GM12878 (cell line): ENCODE measurements around the gene B3GNT7. TPM values are rescaled to one million over a fixed set of nuclear protein-coding genes. Genes with fewer than 3 reads are reported as not detected.

ENCODE experiments used
- ATAC-seq: fragments of 200-7000 bp; cut with Tn5 transposase; 3 replicates; pipeline ENCODE4 v1.9.1; 2020; ENCODE audit warnings: mild to moderate bottlenecking, moderate library complexity
- Bru-seq: library from RNA; stranded (reverse); fragments of 400-500 nt; gene quantifications from one replicate; lab custom pipeline; 2021; lab: Mats Ljungman, UMichigan
- BruChase-seq, 2 experiments: library from RNA; stranded (reverse); fragments of 400-500 nt; gene quantifications; one replicate each; lab custom pipeline; 2021; lab: Mats Ljungman, UMichigan
- BruUV-seq: library from RNA; stranded (reverse); fragments of 400-500 nt; replicated peaks from 2 replicates; lab custom pipeline; 2021; lab: Mats Ljungman, UMichigan
- CTCF ChIA-PET: fragments of 300-600 bp; sonication (Branson Sonifier 250); formaldehyde crosslinking; extraction: SDS; loops from one replicate; lab custom pipeline; 2021; ENCODE audit warnings: inconsistent platforms; lab: Yijun Ruan, JAX
- POLR2A ChIA-PET: fragments of 350-600 bp; formaldehyde crosslinking; extraction: SDS; loops from one replicate; lab custom pipeline; 2021; ENCODE audit warnings: inconsistent platforms; lab: Charles Lee
- RAD21 ChIA-PET: fragments of 300-600 bp; sonication (Branson Sonifier 250); formaldehyde crosslinking; loops from one replicate; lab custom pipeline; 2023; ENCODE audit warnings: antibody characterized with exemption; ENCODE audit not compliant: unreplicated experiment; lab: Charles Lee
- SMC1A ChIA-PET: fragments of 300-600 bp; sonication (Branson Sonifier 250); formaldehyde crosslinking; loops from one replicate; lab custom pipeline; 2023; ENCODE audit not compliant: unreplicated experiment, uncharacterized antibody; lab: Charles Lee
- DNase-seq: peaks from one replicate; pipeline ENCODE4 v3.0.0-alpha.2; 2011; ENCODE audit warnings: low read depth, low spot score
- FAIRE-seq: peaks from 3 replicates; lab custom pipeline; 2011; peaks lifted over from hg19 to GRCh38; lab: Jason Lieb, UNC
- H2AFZ ChIP-seq: 2 replicates; pipeline ENCODE4 v1.6.0; 2011; ENCODE audit warnings: low read depth, low read length, control low read depth; ENCODE audit not compliant: control insufficient read depth
- H3K27ac ChIP-seq: 2 replicates; pipeline ENCODE4 v1.5.1; 2011; ENCODE audit warnings: control low read depth; ENCODE audit not compliant: control insufficient read depth, insufficient read depth
- H3K27me3 ChIP-seq, 2 experiments: replicated peaks in 1 of 2; 2 replicates each; pipeline versions ENCODE4 v1.6.0 to v1.6.1; 2011; ENCODE audit warnings: low read length in 1 of 2; ENCODE audit not compliant: control insufficient read depth in 2 of 2, insufficient read depth in 2 of 2
- H3K36me3 ChIP-seq, 2 experiments: 2 replicates each; pipeline ENCODE4 v1.5.1; 2011; ENCODE audit warnings: low read length in 1 of 2; ENCODE audit not compliant: control insufficient read depth in 2 of 2, insufficient read depth in 2 of 2
- H3K4me1 ChIP-seq: 2 replicates; pipeline ENCODE4 v1.6.1; 2011; ENCODE audit warnings: mild to moderate bottlenecking, low read length, moderate library complexity, mixed read lengths; ENCODE audit not compliant: control insufficient read depth, insufficient read depth
- H3K4me2 ChIP-seq: 2 replicates; pipeline ENCODE4 v1.6.0; 2011; ENCODE audit warnings: control low read depth; ENCODE audit not compliant: control insufficient read depth, insufficient read depth
- H3K4me3 ChIP-seq: fragments of 200-600 bp; sonication (generic); 2 replicates; pipeline ENCODE4 v1.5.1; 2016
- H3K79me2 ChIP-seq: 2 replicates; pipeline ENCODE4 v1.6.0; 2011; ENCODE audit warnings: low read length; ENCODE audit not compliant: control insufficient read depth, insufficient read depth
- H3K9ac ChIP-seq: 2 replicates; pipeline ENCODE4 v1.8.0; 2011; ENCODE audit warnings: low read length, control low read depth, mixed read lengths; ENCODE audit not compliant: control insufficient read depth, insufficient read depth
- H3K9me3 ChIP-seq: replicated peaks from 3 replicates; pipeline ENCODE4 v1.5.1; 2011; ENCODE audit warnings: mild to moderate bottlenecking, low read length; ENCODE audit not compliant: control insufficient read depth, insufficient read depth
- H4K20me1 ChIP-seq: 2 replicates; pipeline ENCODE4 v1.6.0; 2011; ENCODE audit not compliant: control insufficient read depth, insufficient read depth
- CHD2 ChIP-seq: IDR thresholded peaks from 2 replicates; pipeline ENCODE4 v1.6.1; 2011; ENCODE audit warnings: low read depth, low read length, improper control_type of control experiment, borderline replicate concordance
- GATAD2B ChIP-seq: fragments of 450-650 bp; conservative IDR thresholded peaks from 2 replicates; pipeline ENCODE4 v1.6.1; 2017; ENCODE audit warnings: low read depth, mild to moderate bottlenecking, moderate library complexity
- IKZF1 ChIP-seq: fragments of 450-650 bp; conservative IDR thresholded peaks from 2 replicates; pipeline ENCODE4 v1.6.1; 2017; ENCODE audit warnings: antibody characterized with exemption, mild to moderate bottlenecking
- NBN ChIP-seq: fragments of 450-650 bp; IDR thresholded peaks from 2 replicates; pipeline ENCODE4 v1.6.1; 2016
- PAX5 ChIP-seq: IDR thresholded peaks from 2 replicates; pipeline ENCODE4 v1.6.1; 2011; ENCODE audit warnings: low read depth, low read length, borderline replicate concordance
- POLR2A ChIP-seq: IDR thresholded peaks from 2 replicates; pipeline ENCODE4 v1.6.1; 2011; ENCODE audit warnings: low read depth, mild to moderate bottlenecking, low read length
- TCF3 ChIP-seq: IDR thresholded peaks from 2 replicates; pipeline ENCODE4 v1.6.1; 2012; ENCODE audit warnings: low read depth, mild to moderate bottlenecking, low read length, borderline replicate concordance; ENCODE audit not compliant: insufficient read depth
- TCF7 ChIP-seq: IDR thresholded peaks from 2 replicates; pipeline ENCODE4 v1.6.1; 2014; ENCODE audit warnings: antibody characterized with exemption, borderline replicate concordance
- ZSCAN29 ChIP-seq: fragments of 450-650 bp; IDR thresholded peaks from 2 replicates; pipeline ENCODE4 v1.6.1; 2017; ENCODE audit warnings: mild to moderate bottlenecking, moderate library complexity
- WGBS: methylation state at CpG from one replicate; pipeline ENCODE4 v1.1.6; 2016; ENCODE audit warnings: low lambda C conversion rate; ENCODE audit not compliant: insufficient replicate concordance, insufficient coverage; ENCODE audit errors: missing lambda C conversion rate; 5-methylcytosine and 5-hydroxymethylcytosine counted together
- in situ Hi-C: fragments of 300-500 bp; cut with MboI; formaldehyde crosslinking; loops from 9 replicates; pipeline ENCODE4 v1.14.3; 2018; ENCODE audit warnings: mixed read lengths
- intact Hi-C: fragments of 100-400 bp; cut with micrococcal nuclease; formaldehyde crosslinking; loops from one replicate; pipeline ENCODE4 v1.14.2; 2022; ENCODE audit not compliant: unreplicated experiment
- long read RNA-seq, 2 experiments: library from polyadenylated mRNA; unstranded; transcript quantifications; one replicate each; pipeline ENCODE4 v2.0.0, GENCODE V29; 2019 to 2020
- polyA minus RNA-seq, 3 experiments: library from RNA; depleted of rRNA, polyadenylated mRNA; stranded (reverse); fragments of >200 nt; gene quantifications; 2 replicates each; pipeline ENCODE4 v1.2.3, GENCODE V29; 2011
- polyA plus RNA-seq, 11 experiments: library from polyadenylated mRNA; depleted of rRNA in 4 of 11; unstranded in 6 of 11; stranded (reverse) in 5 of 11; fragments of >200 nt; fragmentation: Nextera tagmentation in 4 of 11; fragmentation: Illumina TruSeq in 1 of 11; extraction: Ambion mirVana in 4 of 11; extraction: Trizol in 1 of 11; gene quantifications; 1 replicate in 1 of 11; 2 replicates in 10 of 11; pipeline versions ENCODE4 v1.2.1 to v1.2.3, GENCODE V29; 2011 to 2016; ENCODE audit warnings: inconsistent platforms in 2 of 11, missing spikeins in 2 of 11, low read depth in 1 of 11
- total RNA-seq, 4 experiments: library from RNA; depleted of rRNA in 3 of 4; stranded (reverse); fragments of >200 nt in 3 of 4; fragmentation: Illumina TruSeq in 1 of 4; extraction: Trizol in 1 of 4; gene quantifications; 2 replicates each; pipeline versions ENCODE4 v1.2.1 to v1.2.3, GENCODE V29; 2013 to 2021
- TF ChIP-seq, protein P1 (sequence below): IDR thresholded peaks from 2 replicates; pipeline ENCODE4 v1.6.1; 2011; ENCODE audit warnings: low read depth, low read length, improper control_type of control experiment, borderline replicate concordance
- TF ChIP-seq, protein P2 (sequence below): IDR thresholded peaks from 2 replicates; pipeline ENCODE4 v1.6.1; 2012; ENCODE audit warnings: low read length, inconsistent platforms
- TF ChIP-seq, protein P3 (sequence below): fragments of 450-650 bp; IDR thresholded peaks from 2 replicates; pipeline ENCODE4 v1.6.1; 2018; ENCODE audit warnings: borderline replicate concordance, mild to moderate bottlenecking; ENCODE audit not compliant: partially characterized antibody

B3GNT7 gene, protein sequence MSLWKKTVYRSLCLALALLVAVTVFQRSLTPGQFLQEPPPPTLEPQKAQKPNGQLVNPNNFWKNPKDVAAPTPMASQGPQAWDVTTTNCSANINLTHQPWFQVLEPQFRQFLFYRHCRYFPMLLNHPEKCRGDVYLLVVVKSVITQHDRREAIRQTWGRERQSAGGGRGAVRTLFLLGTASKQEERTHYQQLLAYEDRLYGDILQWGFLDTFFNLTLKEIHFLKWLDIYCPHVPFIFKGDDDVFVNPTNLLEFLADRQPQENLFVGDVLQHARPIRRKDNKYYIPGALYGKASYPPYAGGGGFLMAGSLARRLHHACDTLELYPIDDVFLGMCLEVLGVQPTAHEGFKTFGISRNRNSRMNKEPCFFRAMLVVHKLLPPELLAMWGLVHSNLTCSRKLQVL
- total RNA-seq (2013; cell fraction: nucleolus; rRNA removed), result 6.4 and 7.8 TPM in 2 replicates
- total RNA-seq (2014; rRNA removed) (7.2 and 7.9 TPM in 2 replicates), total RNA-seq (2014; rRNA removed; fragmentation: Illumina TruSeq; extraction: Trizol) (2.6 and 3.0 TPM in 2 replicates), total RNA-seq (2021) (10.1 and 12.6 TPM in 2 replicates), polyA plus RNA-seq (2011; rRNA removed) (0.52 and 0.91 TPM in 2 replicates), polyA plus RNA-seq (2014; fragmentation: Illumina TruSeq; extraction: Trizol) (1.2 and 3.8 TPM in 2 replicates), polyA plus RNA-seq (2014; fragmentation: Nextera tagmentation; extraction: Ambion mirVana) (1 to 10 TPM; 1.1 to 1.3 TPM), polyA plus RNA-seq (2014; rRNA removed) (3.5 and 4.2 TPM in 2 replicates), polyA plus RNA-seq (2016; fragmentation: Nextera tagmentation; extraction: Ambion mirVana) (1 to 10 TPM; 4.5 to 5.2 TPM), polyA minus RNA-seq (2011; rRNA and poly(A)+ RNA removed) (1.5 and 3.7 TPM in 2 replicates), Bru-seq, nascent RNA (percentile 68 among the genes with signal in this experiment), BruChase-seq, experiment 1, labeled RNA remaining after a 6-hour chase (percentile 71 among the genes with signal in this experiment), BruChase-seq, experiment 2, labeled RNA remaining after a 2-hour chase (percentile 88 among the genes with signal in this experiment)
- 2.0 TPM for polyA plus RNA-seq (2011; ENCODE audit: low read depth)
- polyA plus RNA-seq (2011; cell fraction: cytosol; rRNA removed), result 2.1 and 2.3 TPM in 2 replicates
- 5.9 and 7.4 TPM in 2 replicates for polyA plus RNA-seq (2011; cell fraction: nucleus; rRNA removed)
- 4.4 and 4.5 TPM in 2 replicates for polyA plus RNA-seq (2012)
- polyA minus RNA-seq (2011; cell fraction: cytosol; rRNA and poly(A)+ RNA removed), result 2.0 and 3.5 TPM in 2 replicates
- polyA minus RNA-seq (2011; cell fraction: nucleus; rRNA and poly(A)+ RNA removed), result 2.8 and 3.8 TPM in 2 replicates
- long read RNA-seq, experiment 1, partial matches to known transcripts, result 0 of 11 reads
- long read RNA-seq, experiment 1, other reads (novel, unspliced or antisense), result 11 of 11 reads
- long read RNA-seq, experiment 2, result 0 reads

DNA sequence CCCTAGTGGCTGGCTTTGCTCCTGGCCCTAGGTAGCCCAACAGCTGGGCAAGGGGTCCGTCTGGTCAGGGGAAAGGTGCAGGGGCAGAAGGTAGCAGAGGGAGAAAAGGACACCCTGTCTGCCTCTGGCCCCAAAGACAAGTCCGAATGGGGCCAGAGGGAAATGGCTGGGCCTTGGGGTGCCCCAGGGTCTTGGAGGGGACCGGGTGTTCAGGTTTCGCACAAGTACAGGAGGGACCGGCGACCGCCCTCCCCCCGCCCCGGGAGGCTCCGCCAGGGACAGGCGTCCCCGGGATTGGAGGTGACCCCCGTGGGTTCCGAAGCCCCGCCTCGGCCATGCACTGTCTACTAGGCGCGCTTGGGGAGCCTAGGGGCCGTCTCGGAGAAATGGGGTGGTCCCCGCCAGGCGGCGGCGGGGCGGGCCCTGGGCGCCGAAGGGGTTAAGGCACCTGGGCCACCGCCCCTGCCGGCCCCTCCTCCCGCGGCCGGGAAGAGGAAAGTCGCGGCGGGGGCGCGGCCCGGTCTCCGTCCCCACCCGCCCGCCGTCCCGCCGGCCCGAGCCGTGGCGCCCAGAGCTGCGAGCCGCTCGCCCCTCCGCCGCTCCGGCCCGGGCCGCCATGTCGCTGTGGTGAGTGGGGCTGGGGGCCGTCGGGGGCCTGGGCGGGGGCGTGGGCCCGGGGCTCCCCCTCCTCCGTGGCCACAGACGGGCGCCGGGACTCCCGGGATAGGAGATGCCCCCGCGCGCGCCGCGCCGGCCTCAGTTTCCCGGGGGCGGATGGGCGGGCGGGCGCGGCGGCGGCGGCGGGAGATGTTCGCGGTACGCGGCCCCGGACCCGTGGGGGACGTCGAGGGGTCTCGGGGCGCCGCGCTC lies at the start of gene B3GNT7:
TSS of gene B3GNT7 (plus strand) at position 523 of the 870 bp plus-strand sequence. CDS start at position 617, 94 bp downstream.
- ChIA-PET CTCF (interaction anchor here (0.6 to 6.0 kb wide), 17 partner anchors 10 to 1387 kb away, joined by 3 to 79 read pairs (median 4); partner anchors contain the start of gene PSMD1), POLR2A (interaction anchor here (0.6 to 2.2 kb wide), 6 partner anchors 9 to 1346 kb away, joined by 3 to 15 read pairs (median 3); partner anchors contain the start of gene NCL), RAD21 (interaction anchor here (1.2 to 6.0 kb wide), 6 partner anchors 11 to 291 kb away, joined by 4 to 52 read pairs (median 12); no protein-coding TSS in a partner anchor), SMC1A (interaction anchor here (1.1 to 6.3 kb wide), 6 partner anchors 10 to 167 kb away, joined by 3 to 66 read pairs (median 18); no protein-coding TSS in a partner anchor)
- ATAC-seq (peak; percentile 28), DNase-seq (no peak), FAIRE-seq (no peak)
- peaks cover 56% of the 10 kb centered on the region for H3K4me1 ChIP-seq
- H3K9me3 ChIP-seq, result no peaks in the 10 kb centered on the region
- no peaks in the 10 kb centered on the region for H3K27me3 ChIP-seq
- H2AFZ ChIP-seq, result peak within 1 kb of the TSS; percentile 74
- BruUV-seq, result no TSS peak
- intact Hi-C loops (loop anchor here (10.0 kb wide), 2 partner anchors 269 to 571 kb away; no protein-coding TSS in a partner anchor), in situ Hi-C loops (no loop called here)
- peaks cover 40% of the 10 kb centered on the region for H3K79me2 ChIP-seq
- peak within 1 kb of the TSS; percentile 95 for H3K27ac ChIP-seq
- peak within 1 kb of the TSS; percentile 79 for H3K4me3 ChIP-seq
- H3K9ac ChIP-seq, result peak within 1 kb of the TSS; percentile 85
- H4K20me1 ChIP-seq, result no peaks in the 10 kb centered on the region
- H3K4me2 ChIP-seq, result peak within 1 kb of the TSS; percentile 96
- peaks cover 0 to 4% of the 10 kb centered on the region in 2 experiments; a peak in 2 of 4 replicates for H3K36me3 ChIP-seq
- WGBS, result 3% methylated on average over 24 of the region's 95 CpGs
- TF ChIP-seq GATAD2B (peak; percentile 65), CHD2 (0 out of 2 replicates have a peak, but pooled peaks have one; percentile 25), TCF3 (0 out of 2 replicates have a peak, but pooled peaks have one; percentile 21), PAX5 (0 out of 2 replicates have a peak, but pooled peaks have one; percentile 7), TCF7 (no peak), NBN (0 out of 2 replicates have a peak, but pooled peaks have one; percentile 10), ZSCAN29 (no peak), POLR2A (peak; percentile 54), IKZF1 (peak; percentile 48; the same call in 1 of the 2 replicates)
- TF ChIP-seq, protein P1, sequence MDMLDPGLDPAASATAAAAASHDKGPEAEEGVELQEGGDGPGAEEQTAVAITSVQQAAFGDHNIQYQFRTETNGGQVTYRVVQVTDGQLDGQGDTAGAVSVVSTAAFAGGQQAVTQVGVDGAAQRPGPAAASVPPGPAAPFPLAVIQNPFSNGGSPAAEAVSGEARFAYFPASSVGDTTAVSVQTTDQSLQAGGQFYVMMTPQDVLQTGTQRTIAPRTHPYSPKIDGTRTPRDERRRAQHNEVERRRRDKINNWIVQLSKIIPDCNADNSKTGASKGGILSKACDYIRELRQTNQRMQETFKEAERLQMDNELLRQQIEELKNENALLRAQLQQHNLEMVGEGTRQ, result no peak
- TF ChIP-seq, protein P2, sequence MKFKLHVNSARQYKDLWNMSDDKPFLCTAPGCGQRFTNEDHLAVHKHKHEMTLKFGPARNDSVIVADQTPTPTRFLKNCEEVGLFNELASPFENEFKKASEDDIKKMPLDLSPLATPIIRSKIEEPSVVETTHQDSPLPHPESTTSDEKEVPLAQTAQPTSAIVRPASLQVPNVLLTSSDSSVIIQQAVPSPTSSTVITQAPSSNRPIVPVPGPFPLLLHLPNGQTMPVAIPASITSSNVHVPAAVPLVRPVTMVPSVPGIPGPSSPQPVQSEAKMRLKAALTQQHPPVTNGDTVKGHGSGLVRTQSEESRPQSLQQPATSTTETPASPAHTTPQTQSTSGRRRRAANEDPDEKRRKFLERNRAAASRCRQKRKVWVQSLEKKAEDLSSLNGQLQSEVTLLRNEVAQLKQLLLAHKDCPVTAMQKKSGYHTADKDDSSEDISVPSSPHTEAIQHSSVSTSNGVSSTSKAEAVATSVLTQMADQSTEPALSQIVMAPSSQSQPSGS, result no peak
- TF ChIP-seq, protein P3, sequence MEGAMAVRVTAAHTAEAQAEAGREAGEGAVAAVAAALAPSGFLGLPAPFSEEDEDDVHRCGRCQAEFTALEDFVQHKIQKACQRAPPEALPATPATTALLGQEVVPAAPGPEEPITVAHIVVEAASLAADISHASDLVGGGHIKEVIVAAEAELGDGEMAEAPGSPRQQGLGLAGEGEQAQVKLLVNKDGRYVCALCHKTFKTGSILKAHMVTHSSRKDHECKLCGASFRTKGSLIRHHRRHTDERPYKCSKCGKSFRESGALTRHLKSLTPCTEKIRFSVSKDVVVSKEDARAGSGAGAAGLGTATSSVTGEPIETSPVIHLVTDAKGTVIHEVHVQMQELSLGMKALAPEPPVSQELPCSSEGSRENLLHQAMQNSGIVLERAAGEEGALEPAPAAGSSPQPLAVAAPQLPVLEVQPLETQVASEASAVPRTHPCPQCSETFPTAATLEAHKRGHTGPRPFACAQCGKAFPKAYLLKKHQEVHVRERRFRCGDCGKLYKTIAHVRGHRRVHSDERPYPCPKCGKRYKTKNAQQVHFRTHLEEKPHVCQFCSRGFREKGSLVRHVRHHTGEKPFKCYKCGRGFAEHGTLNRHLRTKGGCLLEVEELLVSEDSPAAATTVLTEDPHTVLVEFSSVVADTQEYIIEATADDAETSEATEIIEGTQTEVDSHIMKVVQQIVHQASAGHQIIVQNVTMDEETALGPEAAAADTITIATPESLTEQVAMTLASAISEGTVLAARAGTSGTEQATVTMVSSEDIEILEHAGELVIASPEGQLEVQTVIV, result no peak
